T-helper 17 cell (primary cell): ENCODE measurements around the gene NCKAP5L. TPM values are rescaled to one million over a fixed set of nuclear protein-coding genes. Genes with fewer than 3 reads are reported as not detected.

Experiments
- ATAC-seq: fragments of 150-1000 bp; cut with Tn5 transposase; 2 replicates; pipeline ENCODE4 v1.10.0; 2021; ENCODE audit warnings: mild to moderate bottlenecking, moderate library complexity
- DNase-seq, 3 donors: peaks; one replicate each; pipeline versions ENCODE4 v3.0.0 to v3.0.0-alpha.2; 2020 to 2021
- H3K9me3 ChIP-seq: one replicate; pipeline ENCODE4 v1.7.0; 2013; ENCODE audit warnings: low read length, mild to moderate bottlenecking; ENCODE audit not compliant: control insufficient read depth, poor library complexity, severe bottlenecking
- H3K27ac Mint-ChIP-seq: one replicate; pipeline ENCODE4 v1.8.0; 2022; ENCODE audit warnings: mild to moderate bottlenecking, moderate library complexity, mixed read lengths
- H3K27me3 Mint-ChIP-seq: one replicate; pipeline ENCODE4 v1.8.0; 2022; ENCODE audit warnings: mixed read lengths
- H3K36me3 Mint-ChIP-seq: one replicate; pipeline ENCODE4 v1.8.0; 2022; ENCODE audit warnings: low read depth, mixed read lengths
- H3K4me1 Mint-ChIP-seq: one replicate; pipeline ENCODE4 v1.8.0; 2022; ENCODE audit warnings: mild to moderate bottlenecking, mixed read lengths
- H3K4me3 Mint-ChIP-seq: one replicate; pipeline ENCODE4 v1.8.0; 2022; ENCODE audit warnings: mild to moderate bottlenecking, moderate library complexity, mixed read lengths
- total RNA-seq, 4 donors: library from RNA in 2 of 4; stranded (reverse) in 2 of 4; gene quantifications; one replicate each; pipeline ENCODE4 v1.2.3 and lab custom pipeline; 2022 to 2026

NCKAP5L gene
- total RNA-seq, 2 donors from 2014 or later = 8.7 to 9.3 TPM

DNA sequence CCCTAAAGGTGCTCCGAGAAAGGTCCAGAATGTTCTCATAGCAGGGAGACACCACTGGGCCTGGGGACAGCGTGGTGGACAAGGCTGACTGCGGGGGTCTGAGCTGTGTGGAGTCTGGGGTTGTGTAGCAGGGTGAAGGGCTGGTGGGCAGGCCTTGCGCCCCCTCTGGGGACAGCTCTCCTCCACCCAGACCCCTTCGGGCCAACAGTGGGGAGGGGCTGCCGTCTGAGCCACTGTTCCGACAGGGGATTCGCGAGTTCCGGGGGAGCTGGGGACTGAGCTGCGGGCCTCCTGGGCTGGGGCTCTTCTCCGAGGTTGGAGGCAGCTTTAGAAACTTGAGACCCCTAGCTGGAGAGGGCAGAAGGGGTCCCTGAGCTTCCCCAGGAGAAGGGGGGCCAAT is 32.1 kb downstream of the NCKAP5L start:
- Mint-ChIP-seq H3K36me3 (peaks cover 4% of the 10 kb centered on the region), H3K4me1 (peaks cover 2% of the 10 kb centered on the region), H3K27me3 (no peaks in the 10 kb centered on the region), H3K27ac (no peak overlapping the region), H3K4me3 (no peak overlapping the region)
- no peak for ATAC-seq
- no peak for DNase-seq
- no peaks in the 10 kb centered on the region for H3K9me3 ChIP-seq

- DNase-seq = no peak
- no peak for ATAC-seq
- no peaks in the 10 kb centered on the region for H3K27me3 Mint-ChIP-seq
- H3K36me3 Mint-ChIP-seq = peaks cover 4% of the 10 kb centered on the region
- H3K27ac Mint-ChIP-seq = no peak overlapping the region
- no peaks in the 10 kb centered on the region for H3K9me3 ChIP-seq
- H3K4me1 Mint-ChIP-seq = peaks cover 2% of the 10 kb centered on the region
- no peak overlapping the region for H3K4me3 Mint-ChIP-seq
These were observed 32.5 kb downstream of the NCKAP5L start for GRCh38 chr12:49795654-49796105.

DNA sequence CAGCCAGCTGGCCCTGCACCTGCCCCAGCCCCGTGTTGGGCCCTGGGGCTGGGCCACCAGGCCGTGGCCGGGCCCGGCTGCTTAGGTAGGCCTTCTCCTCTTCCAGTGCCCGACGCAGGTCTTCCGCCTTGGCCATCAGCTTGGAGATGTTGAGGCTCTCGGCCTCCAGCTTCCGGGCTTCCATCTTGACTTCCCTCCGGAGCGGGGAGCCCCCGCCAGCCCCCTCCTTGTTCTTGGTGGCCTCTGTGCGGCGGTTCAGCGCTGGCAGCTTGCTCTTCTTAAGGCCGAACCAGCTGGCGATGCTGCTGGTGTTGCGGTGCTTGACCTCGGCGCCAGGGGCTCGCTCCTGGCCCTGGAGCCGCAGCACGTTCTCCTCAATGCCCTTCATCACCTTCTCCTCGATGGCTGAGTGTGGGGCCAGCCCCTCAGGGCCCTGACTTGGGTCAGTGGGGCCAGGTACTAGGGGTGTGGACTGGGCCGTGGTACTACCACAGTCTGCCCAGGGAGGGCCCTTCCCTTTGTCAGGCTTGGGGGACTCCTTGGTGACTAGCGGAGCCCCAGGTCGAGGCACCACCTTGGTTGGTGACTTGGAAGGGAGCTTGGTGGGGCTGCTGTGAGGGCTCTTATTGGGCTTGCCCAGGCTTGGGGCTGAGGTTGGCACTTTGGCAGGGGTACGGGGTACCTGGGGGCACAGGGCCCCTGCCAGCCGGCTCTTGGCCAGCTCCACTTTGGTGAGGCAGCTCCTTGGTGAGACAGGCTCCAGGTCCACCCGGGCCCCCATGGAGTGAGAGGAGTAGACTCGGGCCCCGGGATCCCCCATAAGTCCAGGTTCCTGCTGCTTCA is 33.2 kb downstream of the NCKAP5L start:
- ATAC-seq (no peak), DNase-seq (no peak)
- Mint-ChIP-seq H3K27me3 (no peaks in the 10 kb centered on the region), H3K27ac (no peak overlapping the region), H3K4me1 (peaks cover 3% of the 10 kb centered on the region), H3K36me3 (peaks cover 5% of the 10 kb centered on the region), H3K4me3 (no peak overlapping the region)
- no peaks in the 10 kb centered on the region for H3K9me3 ChIP-seq

- Mint-ChIP-seq H3K36me3 (peaks cover 3% of the 10 kb centered on the region), H3K27me3 (no peaks in the 10 kb centered on the region), H3K4me3 (no peak overlapping the region), H3K4me1 (peaks cover 3% of the 10 kb centered on the region), H3K27ac (no peak overlapping the region)
- no peak for ATAC-seq
- no peaks in the 10 kb centered on the region for H3K9me3 ChIP-seq
- DNase-seq = no peak
These were observed 34.2 kb downstream of the NCKAP5L start for GRCh38 chr12:49794021-49794420.

- H3K27me3 Mint-ChIP-seq = no peaks in the 10 kb centered on the region
- peaks cover 3% of the 10 kb centered on the region for H3K36me3 Mint-ChIP-seq
- ATAC-seq = no peak
- no peak overlapping the region for H3K27ac Mint-ChIP-seq
- no peaks in the 10 kb centered on the region for H3K9me3 ChIP-seq
- H3K4me3 Mint-ChIP-seq = no peak overlapping the region
- H3K4me1 Mint-ChIP-seq = peaks cover 3% of the 10 kb centered on the region
- DNase-seq = no peak
These were observed 34.6 kb downstream of the NCKAP5L start for GRCh38 chr12:49793620-49794019.

- DNase-seq (no peak), ATAC-seq (no peak)
- no peaks in the 10 kb centered on the region for H3K9me3 ChIP-seq
- H3K36me3 Mint-ChIP-seq = peaks cover 3% of the 10 kb centered on the region
- no peak overlapping the region for H3K27ac Mint-ChIP-seq
- peaks cover 3% of the 10 kb centered on the region for H3K4me1 Mint-ChIP-seq
- H3K4me3 Mint-ChIP-seq = no peak overlapping the region
- H3K27me3 Mint-ChIP-seq = no peaks in the 10 kb centered on the region
These were observed 35.1 kb downstream of the NCKAP5L start for GRCh38 chr12:49792976-49793580.

- H3K27me3 Mint-ChIP-seq = no peaks in the 10 kb centered on the region
- ATAC-seq (no peak), DNase-seq (no peak)
- H3K9me3 ChIP-seq = no peaks in the 10 kb centered on the region
- peaks cover 3% of the 10 kb centered on the region for H3K36me3 Mint-ChIP-seq
- H3K4me3 Mint-ChIP-seq = no peak overlapping the region
- H3K27ac Mint-ChIP-seq = no peak overlapping the region
- peaks cover 3% of the 10 kb centered on the region for H3K4me1 Mint-ChIP-seq
These were observed 35.8 kb downstream of the NCKAP5L start for GRCh38 chr12:49792181-49792970.

- no peak for DNase-seq
- Mint-ChIP-seq H3K27me3 (no peaks in the 10 kb centered on the region), H3K4me1 (peaks cover 3% of the 10 kb centered on the region), H3K36me3 (peaks cover 3% of the 10 kb centered on the region), H3K4me3 (no peak overlapping the region), H3K27ac (no peak overlapping the region)
- ATAC-seq = no peak
- no peaks in the 10 kb centered on the region for H3K9me3 ChIP-seq
These were observed 36.5 kb downstream of the NCKAP5L start for GRCh38 chr12:49791700-49792099.

GRCh38 chr12:49790741-49791555 is 37.3 kb downstream of the NCKAP5L start:
- H3K36me3 Mint-ChIP-seq = peaks cover 3% of the 10 kb centered on the region
- DNase-seq (no peak), ATAC-seq (no peak)
- no peaks in the 10 kb centered on the region for H3K27me3 Mint-ChIP-seq
- H3K27ac Mint-ChIP-seq = no peak overlapping the region
- H3K9me3 ChIP-seq = no peaks in the 10 kb centered on the region
- peaks cover 3% of the 10 kb centered on the region for H3K4me1 Mint-ChIP-seq
- H3K4me3 Mint-ChIP-seq = no peak overlapping the region

DNA sequence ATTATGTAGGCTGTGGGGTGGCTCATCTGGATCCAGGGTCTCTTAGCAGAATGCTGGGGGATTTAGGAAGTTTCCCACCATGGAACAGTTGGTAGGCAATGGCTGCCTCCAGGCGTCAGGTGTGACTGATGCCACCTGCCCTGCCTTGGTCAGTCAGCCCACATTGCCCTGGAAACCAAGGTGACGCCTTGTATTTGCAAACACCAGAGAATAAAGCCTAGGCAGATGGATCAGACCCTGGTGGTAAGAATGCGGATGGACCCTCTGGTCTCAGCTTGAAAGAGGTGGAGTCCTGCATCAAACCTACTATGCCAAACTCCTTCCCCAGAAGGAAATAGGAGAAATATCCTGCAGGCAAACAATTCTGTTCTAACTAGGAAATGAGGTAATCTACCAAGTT is 38.2 kb downstream of the NCKAP5L start:
- Mint-ChIP-seq H3K4me3 (no peak overlapping the region), H3K27ac (no peak overlapping the region), H3K36me3 (peaks cover 3% of the 10 kb centered on the region), H3K27me3 (no peaks in the 10 kb centered on the region), H3K4me1 (peaks cover 5% of the 10 kb centered on the region)
- DNase-seq = no peak
- no peak for ATAC-seq
- no peaks in the 10 kb centered on the region for H3K9me3 ChIP-seq

DNA sequence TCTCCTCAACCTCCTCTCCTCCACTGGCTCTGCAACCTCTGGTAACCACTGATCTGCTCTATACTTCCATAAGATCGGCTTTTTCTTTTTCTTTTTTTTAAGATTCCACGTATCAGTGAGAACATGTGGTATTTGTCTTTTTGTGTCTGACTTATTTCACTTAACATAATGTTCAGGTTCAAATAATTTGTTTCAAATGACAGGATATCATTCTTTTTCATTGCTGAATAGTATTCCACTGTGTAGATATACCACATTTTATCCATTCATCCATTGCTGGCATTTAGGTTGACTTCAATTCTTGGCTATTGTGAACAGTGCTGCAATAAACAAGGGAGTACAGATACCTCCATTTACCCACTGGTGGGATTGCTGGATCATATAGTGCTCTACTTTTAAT is 40.5 kb downstream of the NCKAP5L start:
- no peak overlapping the region for H3K27ac Mint-ChIP-seq
- H3K27me3 Mint-ChIP-seq = peaks cover 15% of the 10 kb centered on the region
- peaks cover 9% of the 10 kb centered on the region for H3K36me3 Mint-ChIP-seq
- ATAC-seq = no peak
- no peak overlapping the region for H3K4me3 Mint-ChIP-seq
- peaks cover 5% of the 10 kb centered on the region for H3K4me1 Mint-ChIP-seq
- DNase-seq = no peak
- H3K9me3 ChIP-seq = no peaks in the 10 kb centered on the region

GRCh38 chr12:49784756-49785409 is 43.3 kb downstream of the NCKAP5L start:
- Mint-ChIP-seq H3K27me3 (peaks cover 35% of the 10 kb centered on the region), H3K4me3 (no peak overlapping the region), H3K36me3 (peaks cover 9% of the 10 kb centered on the region), H3K27ac (no peak overlapping the region), H3K4me1 (peaks cover 2% of the 10 kb centered on the region)
- DNase-seq (no peak), ATAC-seq (no peak)
- H3K9me3 ChIP-seq = no peaks in the 10 kb centered on the region
